ENCODE measurements around the gene ABLIM1.

Gene ABLIM1

GRCh38 chr10:114632869-114633715, 25.0 kb downstream of the ABLIM1 start (continued):
- TF ChIP-seq IKZF3 (tag by site-specific recombination; IDR thresholded peaks at IDR 0.05) (0 out of 2 replicates have a peak, but pooled peaks have one; percentile 22), ZNF114 (tag by site-specific recombination; IDR thresholded peaks at IDR 0.05) (no peak)

- CTCF ChIA-PET: interaction anchor here (0.7 to 1.5 kb wide), 5 partner anchors 9 to 154 kb away, joined by 3 to 7 read pairs (median 3); no protein-coding TSS in a partner anchor
- no peaks in the 10 kb centered on the region for H3K9me3 ChIP-seq (ENCODE audit: control insufficient read depth, insufficient read depth, low read depth, low read length)
- H3K4me1 ChIP-seq (ENCODE audit: control insufficient read depth, insufficient read depth, low read length): peaks cover 27% of the 10 kb centered on the region
- peak overlapping the region; percentile 47 for H3K4me3 ChIP-seq (ENCODE audit: low read depth, low read length)
- H3K27ac ChIP-seq (ENCODE audit: extremely low read depth, low read depth, low read length): peak overlapping the region; percentile 54; the same call in 1 of the 2 replicates
- POLR2A ChIA-PET: interaction anchor here (0.6 to 2.4 kb wide), 10 partner anchors 8 to 106 kb away, joined by 3 to 12 read pairs (median 3); no protein-coding TSS in a partner anchor
- no peaks in the 10 kb centered on the region for H3K36me3 ChIP-seq (ENCODE audit: control insufficient read depth in 2 of 2, insufficient read depth in 1 of 2, low read length in 2 of 2)
- TF ChIP-seq ZBTB26 (tag by site-specific recombination; optimal IDR thresholded peaks at IDR 0.05) (peak; percentile 76), ZNF529 (tag by site-specific recombination; IDR thresholded peaks at IDR 0.05; ENCODE audit: insufficient replicate concordance) (no peak), ZSCAN23 (tag by site-specific recombination; IDR thresholded peaks at IDR 0.05) (no peak), ZNF843 (tag by site-specific recombination; IDR thresholded peaks at IDR 0.05) (no peak), WT1 (tag by site-specific recombination; IDR thresholded peaks at IDR 0.05) (no peak), ZNF169 (tag by site-specific recombination; IDR thresholded peaks at IDR 0.05) (no peak), KLF16 (tag by site-specific recombination; IDR thresholded peaks at IDR 0.05) (0 out of 2 replicates have a peak, but pooled peaks have one; percentile 45), ZNF416 (tag by site-specific recombination; IDR thresholded peaks at IDR 0.05) (no peak), ZNF2 (tag by site-specific recombination; IDR thresholded peaks at IDR 0.05) (no peak; the same call in 1 of the 2 replicates), ZNF624 (tag by site-specific recombination; IDR thresholded peaks at IDR 0.05) (no peak), CTCF (tag by site-specific recombination; IDR thresholded peaks at IDR 0.05) (peak; percentile 39; the same call in 1 of the 2 replicates), ZNF146 (tag by site-specific recombination; IDR thresholded peaks at IDR 0.05) (no peak), ZIC2 (tag by site-specific recombination; IDR thresholded peaks at IDR 0.05) (no peak), ZNF335 (tag by site-specific recombination; conservative IDR thresholded peaks at IDR 0.05) (peak; percentile 90), ZNF140 (tag by site-specific recombination; IDR thresholded peaks at IDR 0.05) (no peak), ZNF223 (tag by site-specific recombination; IDR thresholded peaks at IDR 0.05) (no peak), MZF1 (tag by site-specific recombination; IDR thresholded peaks at IDR 0.05; ENCODE audit: borderline replicate concordance) (no peak), ZNF776 (tag by site-specific recombination; IDR thresholded peaks at IDR 0.05; ENCODE audit: borderline replicate concordance) (no peak), SP2 (tag by site-specific recombination; IDR thresholded peaks at IDR 0.05) (peak; percentile 62), ZNF423 (tag by site-specific recombination; IDR thresholded peaks at IDR 0.05) (no peak), REPIN1 (tag by site-specific recombination; IDR thresholded peaks at IDR 0.05; ENCODE audit: low read depth) (no peak), ZNF202 (tag by site-specific recombination; IDR thresholded peaks at IDR 0.05; ENCODE audit: borderline replicate concordance) (no peak), OSR2 (tag by site-specific recombination; IDR thresholded peaks at IDR 0.05) (peak; percentile 7; the same call in 1 of the 2 replicates), ZNF157 (tag by site-specific recombination; IDR thresholded peaks at IDR 0.05) (no peak), ZNF654 (tag by site-specific recombination; IDR thresholded peaks at IDR 0.05; ENCODE audit: low read depth) (no peak), MEIS1 (CRISPR knock-in tag; IDR thresholded peaks at IDR 0.05; ENCODE audit: borderline replicate concordance) (no peak), TRIM28 (IDR thresholded peaks at IDR 0.05; ENCODE audit: borderline replicate concordance, low read length) (no peak), KLF1 (tag by site-specific recombination; IDR thresholded peaks at IDR 0.05) (peak; percentile 78), ZBTB21 (tag by site-specific recombination; IDR thresholded peaks at IDR 0.05) (no peak), ZNF404 (tag by site-specific recombination; IDR thresholded peaks at IDR 0.05) (no peak), ZNF521 (tag by site-specific recombination; IDR thresholded peaks at IDR 0.05) (no peak), GLIS2 (tag by site-specific recombination; IDR thresholded peaks at IDR 0.05) (no peak), ZNF548 (tag by site-specific recombination; IDR thresholded peaks at IDR 0.05) (no peak), ZNF621 (tag by site-specific recombination; IDR thresholded peaks at IDR 0.05) (no peak)
These were observed 26.2 kb downstream of the ABLIM1 start for GRCh38 chr10:114631666-114632417.
